ENCODE results near the gene GRPR.

The GRPR gene

DNA sequence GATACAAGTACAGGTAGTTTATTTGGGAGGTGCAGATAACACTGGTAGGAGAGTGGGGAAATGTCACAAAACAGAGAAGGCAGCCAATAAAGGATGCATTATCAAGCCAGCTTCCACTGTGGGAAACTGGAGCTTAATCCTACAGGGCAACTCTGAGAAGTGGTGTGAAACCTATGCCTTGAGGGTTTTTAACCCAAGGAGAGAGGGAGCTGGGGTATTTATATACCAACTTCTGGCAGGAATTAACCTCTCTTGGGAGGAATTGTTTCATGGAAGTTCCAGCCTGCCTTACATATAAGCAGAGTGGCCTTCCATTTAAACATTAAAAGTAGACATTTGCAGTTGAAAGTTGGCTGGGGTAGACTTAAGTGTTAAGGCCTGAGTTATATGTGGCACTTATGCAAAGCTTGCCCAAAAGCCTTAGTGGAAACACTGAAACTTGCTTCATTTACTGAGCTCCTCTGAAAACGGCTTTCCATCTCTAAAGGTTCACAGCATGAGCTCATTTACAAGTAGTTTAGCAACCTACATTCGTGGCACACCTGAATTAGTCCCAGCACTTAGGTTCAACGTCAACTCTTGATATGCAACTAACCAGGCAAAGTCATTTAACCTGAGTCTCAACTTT lies 63.1 kb downstream of the GRPR start:
- DNase-seq: no peak

DNA sequence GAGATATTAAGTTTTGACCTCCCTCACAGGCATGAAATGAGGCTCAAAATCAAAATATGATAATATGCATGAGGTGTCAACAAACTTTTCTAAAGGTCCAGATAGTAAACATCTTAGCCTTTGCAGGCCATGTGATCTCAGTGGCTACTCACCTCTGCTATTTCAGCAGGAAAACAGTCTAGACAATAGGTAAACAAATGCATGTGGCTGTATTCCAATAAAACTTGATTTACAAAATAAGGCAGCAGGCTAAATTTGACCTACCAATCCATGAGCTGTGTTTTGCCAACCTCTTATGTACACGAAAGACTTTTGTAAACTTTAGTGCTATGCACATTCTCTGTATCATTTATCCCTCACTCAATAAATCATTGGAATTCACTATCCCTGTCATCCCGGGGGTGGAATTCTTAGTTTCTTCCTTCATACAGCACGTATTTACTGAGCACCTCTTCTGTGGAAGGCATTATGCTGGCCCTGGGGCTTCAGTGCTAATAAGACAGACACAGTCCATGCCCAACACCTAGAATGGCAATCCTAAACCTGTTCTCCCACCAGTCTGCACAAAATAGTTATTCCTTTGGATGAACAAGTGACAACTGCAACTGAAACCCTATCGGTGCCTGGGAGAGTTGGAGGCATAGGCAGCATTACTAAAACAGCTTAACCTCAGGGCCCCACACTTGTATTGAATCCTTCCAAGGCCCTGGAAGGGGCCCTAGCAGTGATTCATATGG lies 63.8 kb downstream of the GRPR start:
- DNase-seq: no peak

DNA sequence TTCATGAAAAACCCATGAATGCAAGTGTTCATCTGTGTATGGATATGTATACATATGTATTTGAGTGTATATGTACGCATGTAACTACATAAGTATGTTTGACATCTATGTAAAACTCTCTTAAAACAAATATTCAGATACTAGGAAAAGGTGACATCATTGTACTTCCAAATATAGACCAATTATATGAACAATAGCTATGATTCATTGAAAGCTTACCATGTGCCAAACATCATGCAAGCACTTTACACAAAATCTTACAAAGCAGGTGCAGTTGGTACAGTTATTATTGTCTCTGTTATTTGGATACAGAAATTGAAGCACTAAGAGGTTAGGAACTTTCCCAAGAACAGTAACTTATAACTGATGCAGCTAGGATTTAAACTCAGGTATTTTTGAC lies 65.3 kb downstream of the GRPR start:
- no peak for DNase-seq

DNA sequence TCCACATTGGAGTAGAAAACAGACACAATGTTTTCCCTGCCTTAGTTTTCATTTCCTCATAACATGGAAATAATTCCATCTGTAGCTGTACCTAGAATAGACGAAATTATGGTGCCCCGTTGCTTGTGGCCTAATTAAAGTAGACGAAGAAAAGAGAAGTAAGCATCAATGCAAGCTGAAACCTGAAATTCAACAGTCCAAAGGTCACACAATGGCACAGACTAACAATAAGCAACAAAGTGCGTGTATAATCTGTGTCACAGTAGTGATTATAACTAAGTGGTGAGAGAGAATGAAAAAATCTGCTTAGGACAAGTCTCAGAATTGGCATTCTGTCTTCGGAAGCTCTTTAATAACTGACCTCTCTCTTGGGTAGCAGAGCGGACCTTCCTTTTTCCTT lies 68.2 kb downstream of the GRPR start:
- DNase-seq: no peak

DNA sequence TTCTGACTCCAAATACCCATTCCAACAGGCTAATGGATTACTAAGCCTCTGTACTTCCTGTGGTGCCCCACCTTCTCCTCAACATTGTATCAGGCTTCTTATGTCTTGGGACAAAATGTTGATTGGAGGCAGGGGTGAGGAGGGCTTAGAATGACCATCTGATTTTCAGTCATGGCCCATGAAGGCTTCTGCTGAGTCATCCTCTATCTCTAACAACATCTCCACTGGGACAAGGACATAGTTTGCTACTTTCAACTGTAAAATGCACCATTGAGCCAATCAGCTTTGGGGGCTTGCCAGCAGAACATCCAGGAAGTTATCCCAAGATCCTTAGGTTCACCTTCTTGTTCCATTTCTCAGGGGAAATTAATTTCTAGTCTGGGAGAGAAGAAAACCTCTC lies 73.5 kb downstream of the GRPR start:
- DNase-seq: no peak

DNA sequence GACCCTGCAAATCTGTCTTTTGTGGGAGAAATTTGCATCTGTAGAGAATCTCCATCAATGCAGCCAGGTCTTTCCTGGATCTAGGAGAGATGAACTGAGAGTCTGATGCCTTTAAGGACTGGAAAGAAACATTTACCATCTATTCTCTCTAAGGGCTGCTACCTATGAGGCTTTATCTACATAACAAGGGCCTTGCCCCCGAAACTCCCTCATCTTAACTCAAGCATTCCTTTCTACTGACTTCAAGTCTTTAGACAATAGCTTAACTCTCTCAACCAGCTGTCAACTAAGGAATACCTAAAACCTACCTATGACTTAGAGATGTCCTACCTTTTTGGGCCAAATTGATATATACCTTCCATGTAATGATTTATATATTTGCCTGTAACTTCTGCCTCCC lies 76.0 kb downstream of the GRPR start:
- no peak for DNase-seq

DNA sequence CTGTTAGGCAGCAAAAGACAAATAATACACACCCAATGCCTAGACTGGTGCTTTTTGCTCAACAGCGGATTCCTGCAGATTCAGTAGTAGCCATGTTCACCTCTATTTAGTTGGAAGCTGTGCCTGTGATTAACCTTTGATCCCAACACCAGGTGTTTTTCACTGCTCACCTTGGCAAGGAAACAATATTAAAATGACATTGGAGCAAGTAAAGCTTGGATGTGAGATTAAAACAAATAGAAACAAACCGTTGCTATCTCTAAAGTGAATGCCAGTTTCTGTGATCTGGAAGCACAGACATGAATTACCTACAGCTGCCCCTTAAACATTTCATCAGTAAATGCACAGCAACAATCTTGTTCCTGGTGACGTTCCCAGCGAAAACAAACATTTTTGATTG lies 79.6 kb downstream of the GRPR start:
- DNase-seq: no peak
